ENCODE measurements around the gene ACTG2. TPM values are rescaled to one million over a fixed set of nuclear protein-coding genes. Genes with fewer than 3 reads are reported as not detected.

Gene ACTG2
- total and polyA plus RNA-seq, 4 donors: 20.5 to 82.9 (median 44.7) TPM

DNA sequence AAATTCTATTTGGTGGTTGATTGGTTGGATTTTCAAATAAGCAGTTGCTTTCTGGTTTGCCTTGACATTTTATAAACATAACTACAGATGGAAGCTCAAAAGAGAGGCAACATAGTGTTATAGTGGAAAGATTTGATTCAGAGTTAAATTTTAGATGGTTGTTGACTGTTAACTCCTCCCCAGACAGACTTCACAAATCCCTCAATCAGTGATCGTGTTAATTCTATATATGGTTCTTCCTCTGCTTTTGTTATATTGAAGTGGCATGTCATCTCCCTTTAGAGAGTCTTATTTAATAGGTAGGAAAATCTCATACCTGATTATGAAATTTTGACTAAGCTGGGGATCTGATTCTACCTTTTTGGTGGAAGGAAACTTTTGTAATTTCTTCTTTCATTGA lies 53.4 kb downstream of the ACTG2 start:
- Histone ChIP-seq H3K4me3 (no peak overlapping the region), H3K9ac (ENCODE audit: insufficient read depth in 1 of 2, low read length in 2 of 2) (no peak overlapping the region), H3K27me3 (ENCODE audit: control insufficient read depth in 3 of 3, insufficient read depth in 3 of 3, low read length in 2 of 3) (no peaks in the 10 kb centered on the region), H3K27ac (ENCODE audit: low read depth in 1 of 2, low read length in 1 of 2) (no peak overlapping the region), H3K36me3 (ENCODE audit: control insufficient read depth in 4 of 4, insufficient read depth in 4 of 4, low read length in 4 of 4) (peaks cover 21 to 38% (median 24%) of the 10 kb centered on the region in 4 donors), H3K4me1 (ENCODE audit: control insufficient read depth in 5 of 5, insufficient read depth in 5 of 5, low read length in 5 of 5) (no peaks in the 10 kb centered on the region), H3K9me3 (ENCODE audit: control insufficient read depth in 4 of 4, insufficient read depth in 3 of 4, low read length in 3 of 4) (no peaks in the 10 kb centered on the region)
- TF ChIP-seq, protein P1, sequence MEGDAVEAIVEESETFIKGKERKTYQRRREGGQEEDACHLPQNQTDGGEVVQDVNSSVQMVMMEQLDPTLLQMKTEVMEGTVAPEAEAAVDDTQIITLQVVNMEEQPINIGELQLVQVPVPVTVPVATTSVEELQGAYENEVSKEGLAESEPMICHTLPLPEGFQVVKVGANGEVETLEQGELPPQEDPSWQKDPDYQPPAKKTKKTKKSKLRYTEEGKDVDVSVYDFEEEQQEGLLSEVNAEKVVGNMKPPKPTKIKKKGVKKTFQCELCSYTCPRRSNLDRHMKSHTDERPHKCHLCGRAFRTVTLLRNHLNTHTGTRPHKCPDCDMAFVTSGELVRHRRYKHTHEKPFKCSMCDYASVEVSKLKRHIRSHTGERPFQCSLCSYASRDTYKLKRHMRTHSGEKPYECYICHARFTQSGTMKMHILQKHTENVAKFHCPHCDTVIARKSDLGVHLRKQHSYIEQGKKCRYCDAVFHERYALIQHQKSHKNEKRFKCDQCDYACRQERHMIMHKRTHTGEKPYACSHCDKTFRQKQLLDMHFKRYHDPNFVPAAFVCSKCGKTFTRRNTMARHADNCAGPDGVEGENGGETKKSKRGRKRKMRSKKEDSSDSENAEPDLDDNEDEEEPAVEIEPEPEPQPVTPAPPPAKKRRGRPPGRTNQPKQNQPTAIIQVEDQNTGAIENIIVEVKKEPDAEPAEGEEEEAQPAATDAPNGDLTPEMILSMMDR (IDR thresholded peaks at IDR 0.05; ENCODE audit: control extremely low read depth, extremely low read depth): no peak
- ATAC-seq (ENCODE audit: insufficient read depth, low FRiP score): no peak
- no peak for DNase-seq
- WGBS, 2 donors: 77 to 94% methylated on average over 1 of the region's 1 CpG

DNA sequence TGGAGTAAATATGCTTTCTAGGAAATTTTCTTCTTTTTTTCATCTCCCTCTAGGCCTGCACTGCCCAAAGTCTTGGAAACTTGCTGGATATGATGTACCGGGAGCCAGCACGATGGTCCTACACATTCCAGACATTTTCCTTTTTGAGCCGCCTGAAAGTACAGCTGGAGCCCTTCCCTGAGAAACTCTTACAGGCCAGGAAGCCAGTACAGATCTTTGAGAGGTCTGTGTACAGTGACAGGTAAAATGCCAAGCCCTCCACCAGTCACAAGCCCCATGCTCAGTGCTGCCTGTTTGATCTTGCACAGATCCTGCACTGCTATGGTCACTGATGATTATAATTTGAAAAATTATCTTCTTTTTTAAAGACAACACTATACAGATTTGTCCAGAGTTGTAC lies 53.9 kb downstream of the ACTG2 start:
- Histone ChIP-seq H3K27me3 (ENCODE audit: control insufficient read depth in 3 of 3, insufficient read depth in 3 of 3, low read length in 2 of 3) (no peaks in the 10 kb centered on the region), H3K9ac (ENCODE audit: insufficient read depth in 1 of 2, low read length in 2 of 2) (no peak overlapping the region), H3K4me1 (ENCODE audit: control insufficient read depth in 5 of 5, insufficient read depth in 5 of 5, low read length in 5 of 5) (no peaks in the 10 kb centered on the region), H3K4me3 (no peak overlapping the region), H3K36me3 (ENCODE audit: control insufficient read depth in 4 of 4, insufficient read depth in 4 of 4, low read length in 4 of 4) (peaks cover 25 to 38% (median 28%) of the 10 kb centered on the region in 4 donors), H3K27ac (ENCODE audit: low read depth in 1 of 2, low read length in 1 of 2) (no peak overlapping the region), H3K9me3 (ENCODE audit: control insufficient read depth in 4 of 4, insufficient read depth in 3 of 4, low read length in 3 of 4) (no peaks in the 10 kb centered on the region)
- WGBS, 2 donors: 66 to 84% methylated on average over 3 of the region's 3 CpGs
- no peak for DNase-seq
- TF ChIP-seq, protein P1 (IDR thresholded peaks at IDR 0.05; ENCODE audit: control extremely low read depth, extremely low read depth): no peak
- no peak for ATAC-seq (ENCODE audit: insufficient read depth, low FRiP score)

DNA sequence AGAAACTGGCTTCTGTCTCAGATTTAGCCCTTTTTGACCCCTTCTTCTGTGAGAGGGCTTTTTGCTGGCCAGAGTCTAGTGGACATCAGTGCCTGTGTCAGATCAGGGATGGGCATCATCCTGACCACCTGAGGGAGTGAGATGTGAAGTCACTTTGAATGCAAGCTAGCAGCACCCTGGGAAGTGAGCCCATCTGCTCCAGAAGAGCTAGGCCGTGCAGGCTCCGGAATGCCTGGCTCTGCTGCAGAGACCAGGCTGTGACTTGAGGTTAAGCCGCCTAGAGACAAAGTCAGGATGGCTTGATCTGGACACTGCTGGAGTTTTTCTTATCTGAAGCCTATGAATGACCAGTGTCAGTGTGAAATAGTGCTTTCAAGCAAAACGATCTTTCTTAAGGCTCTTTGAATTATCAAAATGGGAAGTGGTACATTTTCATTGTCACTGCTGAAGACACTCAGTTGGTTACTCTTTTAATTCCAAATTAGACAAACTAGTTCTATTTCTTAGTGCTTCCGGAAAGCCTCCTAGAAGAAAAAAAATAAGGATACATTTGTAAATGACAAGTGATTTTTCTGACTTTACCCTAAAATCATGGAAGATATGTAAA lies 54.7 kb downstream of the ACTG2 start:
- Histone ChIP-seq H3K27ac (ENCODE audit: low read depth in 1 of 2, low read length in 1 of 2) (no peak overlapping the region), H3K27me3 (ENCODE audit: control insufficient read depth in 3 of 3, insufficient read depth in 3 of 3, low read length in 2 of 3) (no peaks in the 10 kb centered on the region), H3K36me3 (ENCODE audit: control insufficient read depth in 4 of 4, insufficient read depth in 4 of 4, low read length in 4 of 4) (peaks cover 29 to 41% (median 31%) of the 10 kb centered on the region in 4 donors), H3K4me3 (no peak overlapping the region), H3K4me1 (ENCODE audit: control insufficient read depth in 5 of 5, insufficient read depth in 5 of 5, low read length in 5 of 5) (peaks cover 0 to 5% (median 0%) of the 10 kb centered on the region in 5 donors), H3K9me3 (ENCODE audit: control insufficient read depth in 4 of 4, insufficient read depth in 3 of 4, low read length in 3 of 4) (no peaks in the 10 kb centered on the region), H3K9ac (ENCODE audit: insufficient read depth in 1 of 2, low read length in 2 of 2) (no peak overlapping the region)
- ATAC-seq (ENCODE audit: insufficient read depth, low FRiP score) (no peak), DNase-seq (no peak)
- TF ChIP-seq, protein P1 (IDR thresholded peaks at IDR 0.05; ENCODE audit: control extremely low read depth, extremely low read depth): no peak
- WGBS, 2 donors: 80 to 84% methylated on average over 5 of the region's 5 CpGs

DNA sequence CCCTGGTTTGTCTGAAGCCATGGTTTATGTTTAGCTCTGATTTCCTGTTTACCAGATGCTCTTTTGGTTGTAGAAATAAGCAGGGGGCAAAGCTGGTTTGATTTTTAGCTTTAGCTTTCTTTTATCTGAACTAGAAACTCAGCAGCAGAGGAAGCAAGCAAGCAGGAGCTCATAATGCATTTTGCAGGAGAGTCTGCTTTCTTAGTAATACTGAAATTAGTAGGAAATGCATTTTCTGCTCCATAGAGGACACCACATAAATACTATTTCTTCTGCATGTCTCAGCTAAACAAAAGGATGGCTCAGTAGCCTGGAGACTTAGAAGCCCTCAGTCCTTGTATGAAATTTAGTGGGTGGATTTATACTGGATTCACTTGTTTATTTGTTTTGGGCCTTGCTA lies 57.0 kb downstream of the ACTG2 start:
- H3K9me3 ChIP-seq (ENCODE audit: control insufficient read depth in 4 of 4, insufficient read depth in 3 of 4, low read length in 3 of 4): no peaks in the 10 kb centered on the region
- ATAC-seq (ENCODE audit: insufficient read depth, low FRiP score): no peak
- peaks cover 25 to 45% (median 34%) of the 10 kb centered on the region in 4 donors for H3K36me3 ChIP-seq (ENCODE audit: control insufficient read depth in 4 of 4, insufficient read depth in 4 of 4, low read length in 4 of 4)
- no peak for DNase-seq
- H3K27me3 ChIP-seq (ENCODE audit: control insufficient read depth in 3 of 3, insufficient read depth in 3 of 3, low read length in 2 of 3): no peaks in the 10 kb centered on the region
- peaks cover 0 to 10% (median 0%) of the 10 kb centered on the region in 5 donors for H3K4me1 ChIP-seq (ENCODE audit: control insufficient read depth in 5 of 5, insufficient read depth in 5 of 5, low read length in 5 of 5)
- H3K9ac ChIP-seq (ENCODE audit: insufficient read depth in 1 of 2, low read length in 2 of 2): no peak overlapping the region
- no peak overlapping the region for H3K27ac ChIP-seq (ENCODE audit: low read depth in 1 of 2, low read length in 1 of 2)
- no peak overlapping the region for H3K4me3 ChIP-seq
- TF ChIP-seq, protein P1 (IDR thresholded peaks at IDR 0.05; ENCODE audit: control extremely low read depth, extremely low read depth): no peak

Data from lung (tissue), 12 donors.